ENCODE results near the gene ELP6.
"Not testable (repeated sequence)": the region's sequence is repeated elsewhere in the genome, so short reads cannot be mapped to it uniquely, and the experiment has no call there.

ELP6 gene

DNA sequence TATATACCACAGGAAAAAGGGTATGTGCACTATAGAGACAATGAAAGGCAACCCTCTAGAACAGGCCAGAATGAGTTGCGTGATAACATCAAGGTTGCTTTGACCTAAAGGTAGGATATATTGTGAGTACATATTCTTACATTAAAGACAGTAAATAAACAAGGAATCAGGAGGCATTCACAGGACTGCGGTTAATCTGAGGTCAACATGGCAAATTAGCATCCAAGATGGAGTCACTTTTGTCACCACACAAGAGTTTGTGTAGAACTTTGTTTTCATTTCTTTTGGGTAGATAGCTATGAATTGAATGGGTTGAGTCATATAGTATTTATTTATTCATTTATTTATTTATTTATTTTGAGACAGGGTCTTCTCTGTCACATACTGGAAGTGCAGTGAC lies 26.2 kb downstream of the ELP6 start:
- DNase-seq = no peak
- H3K9me3 ChIP-seq (ENCODE audit: control insufficient read depth, low read length) = no peaks in the 10 kb centered on the region
- no peak overlapping the region for H3K27ac ChIP-seq (ENCODE audit: insufficient read depth, low read length, poor library complexity, severe bottlenecking)
- peaks cover 3% of the 10 kb centered on the region for H3K36me3 ChIP-seq (ENCODE audit: control insufficient read depth, insufficient read depth, low read length)
- no peak overlapping the region for H3K4me3 ChIP-seq (ENCODE audit: insufficient read depth, low read depth, low read length, poor library complexity, severe bottlenecking)
- H3K27me3 ChIP-seq (replicated peaks; ENCODE audit: control insufficient read depth, insufficient read depth, low read length, poor library complexity, severe bottlenecking) = no peaks in the 10 kb centered on the region
- no peaks in the 10 kb centered on the region for H3K4me1 ChIP-seq (ENCODE audit: control insufficient read depth, insufficient read depth, low read length, poor library complexity, severe bottlenecking)

DNA sequence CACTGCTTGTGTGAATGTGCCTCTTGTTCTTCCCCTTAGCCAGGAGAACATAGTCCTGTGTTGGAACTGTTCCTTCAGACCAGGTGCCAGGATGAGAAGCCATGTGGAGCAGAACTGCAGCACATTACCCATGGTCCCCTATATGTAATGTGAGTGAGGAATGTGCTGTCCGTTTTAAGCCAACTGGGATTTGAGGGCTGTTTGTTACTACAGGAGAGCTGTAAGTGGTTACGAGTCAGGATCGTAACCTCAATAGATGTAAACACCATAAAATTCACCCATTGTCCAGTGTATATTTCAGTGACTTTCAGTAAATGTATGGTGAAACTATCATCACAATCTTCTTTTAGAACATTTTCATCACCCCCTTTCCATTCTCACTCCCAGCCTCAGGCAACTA lies 27.7 kb downstream of the ELP6 start:
- Histone ChIP-seq H3K27me3 (replicated peaks; ENCODE audit: control insufficient read depth, insufficient read depth, low read length, poor library complexity, severe bottlenecking) (no peaks in the 10 kb centered on the region), H3K36me3 (ENCODE audit: control insufficient read depth, insufficient read depth, low read length) (peaks cover 3% of the 10 kb centered on the region), H3K9me3 (ENCODE audit: control insufficient read depth, low read length) (no peaks in the 10 kb centered on the region), H3K27ac (ENCODE audit: insufficient read depth, low read length, poor library complexity, severe bottlenecking) (no peak overlapping the region), H3K4me1 (ENCODE audit: control insufficient read depth, insufficient read depth, low read length, poor library complexity, severe bottlenecking) (no peaks in the 10 kb centered on the region), H3K4me3 (ENCODE audit: insufficient read depth, low read depth, low read length, poor library complexity, severe bottlenecking) (no peak overlapping the region)
- DNase-seq = no peak

DNA sequence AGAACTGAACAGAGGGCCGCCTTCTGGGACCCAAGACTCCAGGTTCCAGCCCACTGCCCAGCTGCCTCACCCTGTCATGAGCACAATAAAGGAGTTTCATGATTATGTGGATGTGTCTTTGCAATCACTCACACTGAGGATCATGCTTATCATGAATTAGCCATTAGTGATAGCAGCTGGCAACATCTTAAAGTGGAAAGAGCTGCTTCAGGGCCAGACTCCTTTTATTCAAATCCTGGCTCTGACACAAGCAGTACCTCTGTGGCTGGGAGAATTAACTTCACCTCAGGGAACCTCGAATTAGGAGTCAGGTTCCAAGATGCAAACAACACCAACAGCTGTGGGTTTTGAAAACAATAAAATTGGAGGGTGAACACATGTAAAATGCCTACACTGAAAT lies 31.1 kb downstream of the ELP6 start:
- Histone ChIP-seq H3K36me3 (ENCODE audit: control insufficient read depth, insufficient read depth, low read length) (no peaks in the 10 kb centered on the region), H3K4me3 (ENCODE audit: insufficient read depth, low read depth, low read length, poor library complexity, severe bottlenecking) (no peak overlapping the region), H3K9me3 (ENCODE audit: control insufficient read depth, low read length) (no peaks in the 10 kb centered on the region), H3K27me3 (replicated peaks; ENCODE audit: control insufficient read depth, insufficient read depth, low read length, poor library complexity, severe bottlenecking) (no peaks in the 10 kb centered on the region), H3K4me1 (ENCODE audit: control insufficient read depth, insufficient read depth, low read length, poor library complexity, severe bottlenecking) (no peaks in the 10 kb centered on the region), H3K27ac (ENCODE audit: insufficient read depth, low read length, poor library complexity, severe bottlenecking) (no peak overlapping the region)
- no peak for DNase-seq

DNA sequence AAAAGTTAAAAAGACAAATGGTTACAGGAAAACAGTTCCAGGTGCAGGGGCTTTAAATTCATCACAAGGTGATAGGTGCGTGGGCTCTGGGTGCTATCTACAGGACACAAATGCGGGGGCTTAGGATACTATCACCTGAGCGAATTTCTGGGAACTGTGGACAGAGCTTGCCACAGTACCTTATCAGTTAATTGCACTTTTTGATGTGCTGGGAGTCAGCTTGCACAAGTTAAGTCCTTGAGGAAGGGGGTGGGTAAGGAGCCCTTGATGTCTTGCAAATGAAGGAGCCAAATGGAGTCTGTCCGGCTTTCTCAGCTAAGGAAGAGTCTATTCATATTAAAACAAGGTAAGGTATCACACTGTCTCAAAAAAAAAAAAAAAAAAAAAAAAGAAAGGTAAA lies 31.7 kb downstream of the ELP6 start:
- not testable (repeated sequence) for H3K27me3 ChIP-seq (replicated peaks; ENCODE audit: control insufficient read depth, insufficient read depth, low read length, poor library complexity, severe bottlenecking); H3K27ac ChIP-seq (ENCODE audit: insufficient read depth, low read length, poor library complexity, severe bottlenecking); H3K9me3 ChIP-seq (ENCODE audit: control insufficient read depth, low read length); DNase-seq; H3K4me1 ChIP-seq (ENCODE audit: control insufficient read depth, insufficient read depth, low read length, poor library complexity, severe bottlenecking); H3K4me3 ChIP-seq (ENCODE audit: insufficient read depth, low read depth, low read length, poor library complexity, severe bottlenecking); H3K36me3 ChIP-seq (ENCODE audit: control insufficient read depth, insufficient read depth, low read length)

DNA sequence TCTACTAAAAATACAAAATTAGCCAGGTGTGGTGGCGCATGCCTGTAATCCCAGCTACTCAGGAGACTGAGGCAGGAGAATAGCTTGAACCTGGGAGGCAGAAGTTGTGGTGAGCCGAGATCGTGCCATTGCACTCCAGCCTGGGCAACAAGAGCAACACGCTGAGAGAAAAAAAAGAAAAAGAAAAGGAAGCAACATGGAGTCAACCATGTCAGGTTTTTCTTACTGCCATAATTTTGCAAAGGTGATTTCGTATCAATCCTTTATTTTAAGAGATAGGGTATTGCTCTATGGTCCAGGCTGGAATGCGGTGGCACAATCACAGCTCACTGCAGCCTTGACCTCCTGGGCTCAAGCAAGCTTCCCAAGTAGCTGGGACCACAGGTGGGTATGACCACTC lies 33.2 kb downstream of the ELP6 start:
- not testable (repeated sequence) for H3K36me3 ChIP-seq (ENCODE audit: control insufficient read depth, insufficient read depth, low read length); H3K4me3 ChIP-seq (ENCODE audit: insufficient read depth, low read depth, low read length, poor library complexity, severe bottlenecking); DNase-seq; H3K27me3 ChIP-seq (replicated peaks; ENCODE audit: control insufficient read depth, insufficient read depth, low read length, poor library complexity, severe bottlenecking); H3K4me1 ChIP-seq (ENCODE audit: control insufficient read depth, insufficient read depth, low read length, poor library complexity, severe bottlenecking); H3K27ac ChIP-seq (ENCODE audit: insufficient read depth, low read length, poor library complexity, severe bottlenecking); H3K9me3 ChIP-seq (ENCODE audit: control insufficient read depth, low read length)

DNA sequence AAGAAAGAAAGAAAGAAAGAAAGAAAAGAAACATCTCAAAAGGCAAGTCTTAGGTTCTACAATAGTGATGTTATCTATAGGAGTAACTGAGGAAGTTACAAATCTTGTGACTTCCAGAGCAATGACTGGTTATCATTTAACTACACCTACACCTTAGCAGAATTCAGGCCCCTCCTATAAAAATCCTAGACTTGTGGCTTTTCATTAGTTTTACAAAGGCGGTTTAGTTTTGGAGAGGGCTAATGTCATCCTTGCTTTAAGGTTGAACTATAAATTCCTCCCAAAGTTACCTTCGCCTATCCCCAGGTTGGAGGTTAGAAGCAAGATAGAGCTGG lies 33.7 kb downstream of the ELP6 start:
- no peak overlapping the region for H3K4me3 ChIP-seq (ENCODE audit: insufficient read depth, low read depth, low read length, poor library complexity, severe bottlenecking)
- H3K27ac ChIP-seq (ENCODE audit: insufficient read depth, low read length, poor library complexity, severe bottlenecking) = no peak overlapping the region
- H3K9me3 ChIP-seq (ENCODE audit: control insufficient read depth, low read length) = no peaks in the 10 kb centered on the region
- peaks cover 8% of the 10 kb centered on the region for H3K4me1 ChIP-seq (ENCODE audit: control insufficient read depth, insufficient read depth, low read length, poor library complexity, severe bottlenecking)
- H3K36me3 ChIP-seq (ENCODE audit: control insufficient read depth, insufficient read depth, low read length) = no peaks in the 10 kb centered on the region
- H3K27me3 ChIP-seq (replicated peaks; ENCODE audit: control insufficient read depth, insufficient read depth, low read length, poor library complexity, severe bottlenecking) = no peaks in the 10 kb centered on the region
- DNase-seq = no peak

DNA sequence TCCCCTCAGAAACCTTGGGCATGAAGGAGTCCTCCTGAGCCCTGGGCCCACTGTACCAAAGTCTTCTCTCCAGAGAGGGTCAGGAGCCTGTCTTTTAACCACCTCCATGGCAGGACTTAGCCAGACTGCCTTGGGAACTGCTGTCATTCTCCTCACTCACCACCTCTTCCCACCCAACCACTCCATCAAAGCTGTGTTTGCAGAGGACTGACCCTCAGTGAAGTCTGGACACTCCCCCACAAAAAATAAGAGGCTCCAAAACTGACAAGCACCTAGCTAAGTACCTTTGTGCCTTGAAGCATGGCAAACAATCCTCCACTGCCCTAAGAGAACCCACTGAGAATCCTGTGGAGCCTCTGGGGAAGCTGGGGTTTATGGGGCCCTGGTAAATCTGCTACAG lies 35.5 kb downstream of the ELP6 start:
- no peaks in the 10 kb centered on the region for H3K9me3 ChIP-seq (ENCODE audit: control insufficient read depth, low read length)
- DNase-seq = no peak
- H3K4me1 ChIP-seq (ENCODE audit: control insufficient read depth, insufficient read depth, low read length, poor library complexity, severe bottlenecking) = peaks cover 13% of the 10 kb centered on the region
- no peak overlapping the region for H3K27ac ChIP-seq (ENCODE audit: insufficient read depth, low read length, poor library complexity, severe bottlenecking)
- no peaks in the 10 kb centered on the region for H3K36me3 ChIP-seq (ENCODE audit: control insufficient read depth, insufficient read depth, low read length)
- H3K4me3 ChIP-seq (ENCODE audit: insufficient read depth, low read depth, low read length, poor library complexity, severe bottlenecking) = no peak overlapping the region
- H3K27me3 ChIP-seq (replicated peaks; ENCODE audit: control insufficient read depth, insufficient read depth, low read length, poor library complexity, severe bottlenecking) = no peaks in the 10 kb centered on the region

DNA sequence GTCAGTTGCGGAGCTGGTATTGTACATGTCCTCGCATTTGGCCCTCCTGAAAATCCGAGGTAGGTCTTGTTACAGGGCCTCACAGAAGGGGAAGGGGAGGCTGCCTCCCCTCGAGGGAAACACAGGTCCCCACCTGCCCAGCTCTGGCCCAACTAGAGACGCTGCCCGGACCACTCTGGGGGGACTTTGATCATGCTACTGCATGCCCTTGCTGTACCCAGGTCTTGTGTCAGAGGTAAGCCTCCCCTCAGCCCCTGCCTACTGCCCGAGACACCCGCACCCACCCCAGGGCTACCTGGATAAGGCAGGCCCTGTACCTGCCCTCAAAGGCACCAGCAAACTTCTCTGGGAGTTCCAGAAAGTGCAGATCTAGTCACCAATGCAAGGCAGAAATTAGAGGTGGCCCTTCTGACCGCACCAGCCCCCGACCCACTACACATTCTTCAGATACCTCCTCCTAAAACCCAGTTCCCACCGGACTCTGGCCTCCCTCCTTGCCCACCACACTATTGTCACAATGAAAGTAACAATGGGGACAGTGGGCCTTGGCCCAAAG lies 36.8 kb downstream of the ELP6 start:
- Histone ChIP-seq H3K4me1 (ENCODE audit: control insufficient read depth, insufficient read depth, low read length, poor library complexity, severe bottlenecking) (peaks cover 13% of the 10 kb centered on the region), H3K9me3 (ENCODE audit: control insufficient read depth, low read length) (no peaks in the 10 kb centered on the region), H3K27ac (ENCODE audit: insufficient read depth, low read length, poor library complexity, severe bottlenecking) (peak overlapping the region; percentile 71), H3K36me3 (ENCODE audit: control insufficient read depth, insufficient read depth, low read length) (no peaks in the 10 kb centered on the region), H3K4me3 (ENCODE audit: insufficient read depth, low read depth, low read length, poor library complexity, severe bottlenecking) (no peak overlapping the region), H3K27me3 (replicated peaks; ENCODE audit: control insufficient read depth, insufficient read depth, low read length, poor library complexity, severe bottlenecking) (no peaks in the 10 kb centered on the region)
- no peak for DNase-seq

DNA sequence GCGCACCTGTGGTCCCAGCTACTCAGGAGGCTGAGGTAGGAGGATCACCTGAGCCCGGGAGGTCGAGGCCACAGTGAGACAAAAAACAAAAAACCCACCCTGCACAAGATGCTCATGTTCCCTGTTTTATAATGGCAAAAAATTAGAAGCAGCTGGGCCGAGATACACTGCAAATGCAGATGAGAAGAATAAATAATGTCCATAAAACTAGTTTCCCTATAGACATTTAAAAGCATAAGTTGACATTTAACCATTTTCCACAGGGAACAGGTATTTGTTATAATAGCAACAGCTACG lies 37.2 kb downstream of the ELP6 start:
- Histone ChIP-seq H3K27ac (ENCODE audit: insufficient read depth, low read length, poor library complexity, severe bottlenecking) (peak overlapping the region; percentile 71), H3K9me3 (ENCODE audit: control insufficient read depth, low read length) (no peaks in the 10 kb centered on the region), H3K4me1 (ENCODE audit: control insufficient read depth, insufficient read depth, low read length, poor library complexity, severe bottlenecking) (peaks cover 13% of the 10 kb centered on the region), H3K4me3 (ENCODE audit: insufficient read depth, low read depth, low read length, poor library complexity, severe bottlenecking) (peak overlapping the region; percentile 53), H3K36me3 (ENCODE audit: control insufficient read depth, insufficient read depth, low read length) (no peaks in the 10 kb centered on the region), H3K27me3 (replicated peaks; ENCODE audit: control insufficient read depth, insufficient read depth, low read length, poor library complexity, severe bottlenecking) (no peaks in the 10 kb centered on the region)
- no peak for DNase-seq

DNA sequence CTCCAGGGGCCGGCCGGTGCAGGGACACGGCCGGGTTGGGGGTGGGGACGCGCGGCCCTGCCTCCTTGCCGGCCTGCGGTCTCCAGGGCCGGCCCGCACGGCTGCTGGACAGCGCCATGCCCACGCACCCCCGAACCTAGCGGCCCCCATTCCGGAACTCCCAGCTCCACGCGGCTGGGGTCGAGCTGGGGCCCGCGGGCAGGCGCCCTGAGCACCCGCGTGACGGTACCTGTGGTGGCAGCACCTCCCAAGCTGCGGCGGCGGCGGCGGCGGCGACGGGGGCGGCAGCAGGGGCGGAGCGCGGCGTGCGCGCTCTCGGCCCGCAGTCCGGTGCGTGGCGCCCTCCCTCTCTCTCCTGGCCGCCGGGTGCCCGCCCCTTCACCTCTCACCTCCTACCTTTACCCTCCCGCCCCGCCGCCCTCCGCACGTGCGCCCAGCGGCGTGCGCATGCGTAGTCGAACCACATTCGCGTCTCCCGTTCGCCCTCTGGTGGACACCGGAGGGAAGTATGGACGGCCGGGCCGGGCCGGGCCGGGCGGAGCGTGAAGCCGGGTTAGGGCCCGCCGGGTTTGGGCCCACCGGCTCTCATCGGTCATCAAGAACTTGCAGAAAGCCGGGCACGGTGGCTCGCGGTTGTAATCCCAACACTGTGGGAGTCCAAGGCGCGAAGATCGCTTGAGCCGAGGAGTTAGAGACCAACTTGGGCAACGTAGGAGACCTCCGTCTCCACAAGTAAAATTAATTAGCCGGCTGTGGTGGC lies 37.8 kb downstream of the ELP6 start, which contains the start of gene SCAP:
Gene SCAP (minus strand): TSS at position 372 of the 760 bp plus-strand sequence. CDS start 32,948 bp downstream, outside the sequence.
- Histone ChIP-seq H3K27ac (ENCODE audit: insufficient read depth, low read length, poor library complexity, severe bottlenecking) (peak within 1 kb of the TSS; percentile 71), H3K27me3 (replicated peaks; ENCODE audit: control insufficient read depth, insufficient read depth, low read length, poor library complexity, severe bottlenecking) (no peaks in the 10 kb centered on the region), H3K9me3 (ENCODE audit: control insufficient read depth, low read length) (no peaks in the 10 kb centered on the region), H3K36me3 (ENCODE audit: control insufficient read depth, insufficient read depth, low read length) (no peaks in the 10 kb centered on the region), H3K4me1 (ENCODE audit: control insufficient read depth, insufficient read depth, low read length, poor library complexity, severe bottlenecking) (peaks cover 13% of the 10 kb centered on the region), H3K4me3 (ENCODE audit: insufficient read depth, low read depth, low read length, poor library complexity, severe bottlenecking) (peak within 1 kb of the TSS; percentile 75)
- DNase-seq = peak; percentile 90 to 96 (median 94)

All from effector memory CD4-positive, alpha-beta T cell (primary cell).